ENCODE results near the gene ATP5F1D.

Gene ATP5F1D

DNA sequence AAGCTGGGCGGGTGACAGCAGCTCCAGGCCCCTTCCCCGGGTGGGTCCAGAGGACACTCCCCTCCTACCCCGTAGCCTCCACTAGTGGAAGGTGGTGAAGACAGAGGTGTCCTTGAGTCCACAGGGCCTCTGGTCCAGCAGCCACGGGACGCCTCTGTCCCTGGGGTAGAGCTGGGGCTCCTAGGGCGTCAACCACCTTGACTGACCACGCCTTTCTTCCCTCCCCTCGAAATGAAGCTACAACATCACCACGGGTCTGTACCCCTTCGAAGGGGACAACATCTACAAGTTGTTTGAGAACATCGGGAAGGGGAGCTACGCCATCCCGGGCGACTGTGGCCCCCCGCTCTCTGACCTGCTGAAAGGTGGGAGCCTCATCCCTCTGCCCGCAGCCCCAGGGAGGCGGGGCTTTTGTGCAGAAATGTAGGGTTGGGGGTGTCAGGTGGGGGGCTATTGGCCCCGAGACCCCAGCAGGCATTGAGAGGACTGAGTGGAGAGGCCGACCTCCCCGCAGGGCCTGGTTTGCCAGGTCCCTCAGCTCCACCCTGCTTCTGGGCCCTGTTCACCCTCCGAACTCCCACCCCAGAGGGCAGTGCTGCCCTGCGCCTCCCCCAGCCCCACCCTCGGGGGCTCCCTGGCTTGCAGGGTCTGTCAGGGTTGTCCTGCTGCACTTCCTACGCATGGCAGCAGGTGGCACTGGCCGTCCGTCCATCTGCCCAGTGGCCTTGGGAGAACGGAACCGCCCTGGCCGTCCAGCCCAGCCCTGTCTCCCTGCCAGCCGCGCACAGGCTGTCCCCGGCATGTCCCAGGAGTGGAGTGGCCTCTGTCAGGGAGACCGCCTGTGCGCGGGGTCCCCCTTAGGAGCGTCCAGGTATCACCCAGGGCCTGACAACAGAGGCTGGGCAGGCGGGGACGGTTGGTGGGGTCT, 20.3 kb upstream of the ATP5F1D start:
- no peak for DNase-seq (ENCODE audit: low spot score)

DNA sequence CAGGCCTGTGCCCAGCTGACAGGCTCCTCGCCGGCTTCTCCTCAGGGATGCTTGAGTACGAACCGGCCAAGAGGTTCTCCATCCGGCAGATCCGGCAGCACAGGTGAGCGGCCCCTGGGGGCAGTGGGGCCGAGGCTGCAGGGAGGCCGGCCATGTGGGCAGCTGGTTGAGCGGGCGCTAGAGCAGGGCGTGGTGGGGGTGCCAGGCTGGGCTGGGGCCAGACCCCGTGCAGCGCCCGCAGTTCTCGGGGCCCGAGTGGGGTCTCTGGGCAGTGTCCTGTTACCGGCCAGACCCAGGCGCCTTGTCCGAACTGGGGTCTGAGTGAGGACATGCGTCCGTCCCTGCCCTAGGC, 19.7 kb upstream of the ATP5F1D start:
- DNase-seq (ENCODE audit: low spot score): no peak

DNA sequence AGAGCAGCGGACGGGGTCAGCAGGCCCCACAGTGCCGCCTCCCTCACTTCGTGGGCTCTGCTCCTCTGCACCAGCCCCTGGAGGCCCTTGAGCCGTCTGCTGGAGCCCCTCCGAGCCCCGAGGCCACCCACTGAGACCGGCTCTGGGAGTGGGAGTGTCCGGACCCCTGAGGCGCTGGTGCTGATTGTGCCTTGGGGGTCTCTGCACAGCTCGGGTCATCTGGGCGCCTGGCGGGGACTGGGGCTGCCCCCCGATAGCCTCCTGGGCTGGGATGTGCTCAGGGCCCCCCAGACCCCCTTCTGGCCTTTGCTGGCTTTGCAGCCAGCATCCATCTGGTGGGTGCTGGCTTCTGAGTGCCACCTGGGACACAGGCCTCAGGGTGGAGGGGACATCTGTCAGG, 19.2 kb upstream of the ATP5F1D start:
- DNase-seq (ENCODE audit: low spot score): no peak

DNA sequence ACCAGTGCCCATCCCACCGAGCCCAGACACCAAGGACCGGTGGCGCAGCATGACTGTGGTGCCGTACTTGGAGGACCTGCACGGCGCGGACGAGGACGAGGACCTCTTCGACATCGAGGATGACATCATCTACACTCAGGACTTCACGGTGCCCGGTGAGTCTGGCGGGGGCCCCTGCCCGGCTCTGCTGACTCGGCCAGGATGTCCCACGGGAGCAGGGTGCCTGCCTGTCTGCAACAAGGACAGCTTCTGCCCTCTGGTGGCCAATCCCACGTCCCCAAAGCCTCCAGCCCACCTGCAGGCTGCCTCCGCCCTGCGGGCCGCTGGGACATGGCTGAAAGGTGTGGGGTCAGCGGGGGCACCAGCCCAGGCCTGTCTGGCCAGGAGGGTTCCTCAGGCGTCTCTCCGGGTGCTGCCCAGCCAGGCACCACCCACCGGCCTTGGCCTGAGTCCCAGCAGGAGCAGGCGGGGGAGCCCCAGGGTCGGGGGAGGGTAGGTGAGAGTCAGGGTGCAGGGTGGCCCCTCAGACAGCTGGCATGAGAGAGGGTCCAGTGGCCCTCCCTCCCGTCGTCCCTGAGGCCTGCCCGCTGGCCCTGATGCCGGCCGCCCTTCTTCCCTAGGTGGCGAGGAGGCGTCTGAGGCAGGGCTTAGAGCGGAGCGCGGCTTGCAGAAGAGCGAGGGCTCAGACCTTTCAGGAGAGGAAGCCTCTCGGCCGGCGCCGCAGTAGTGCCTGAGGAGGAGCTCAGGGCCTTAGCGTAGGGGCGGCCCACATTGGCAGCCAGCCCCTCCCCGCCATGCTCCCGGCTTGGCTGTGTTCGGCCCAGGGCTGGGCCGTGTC, 18.3 kb upstream of the ATP5F1D start:
- DNase-seq (ENCODE audit: low spot score): no peak

DNA sequence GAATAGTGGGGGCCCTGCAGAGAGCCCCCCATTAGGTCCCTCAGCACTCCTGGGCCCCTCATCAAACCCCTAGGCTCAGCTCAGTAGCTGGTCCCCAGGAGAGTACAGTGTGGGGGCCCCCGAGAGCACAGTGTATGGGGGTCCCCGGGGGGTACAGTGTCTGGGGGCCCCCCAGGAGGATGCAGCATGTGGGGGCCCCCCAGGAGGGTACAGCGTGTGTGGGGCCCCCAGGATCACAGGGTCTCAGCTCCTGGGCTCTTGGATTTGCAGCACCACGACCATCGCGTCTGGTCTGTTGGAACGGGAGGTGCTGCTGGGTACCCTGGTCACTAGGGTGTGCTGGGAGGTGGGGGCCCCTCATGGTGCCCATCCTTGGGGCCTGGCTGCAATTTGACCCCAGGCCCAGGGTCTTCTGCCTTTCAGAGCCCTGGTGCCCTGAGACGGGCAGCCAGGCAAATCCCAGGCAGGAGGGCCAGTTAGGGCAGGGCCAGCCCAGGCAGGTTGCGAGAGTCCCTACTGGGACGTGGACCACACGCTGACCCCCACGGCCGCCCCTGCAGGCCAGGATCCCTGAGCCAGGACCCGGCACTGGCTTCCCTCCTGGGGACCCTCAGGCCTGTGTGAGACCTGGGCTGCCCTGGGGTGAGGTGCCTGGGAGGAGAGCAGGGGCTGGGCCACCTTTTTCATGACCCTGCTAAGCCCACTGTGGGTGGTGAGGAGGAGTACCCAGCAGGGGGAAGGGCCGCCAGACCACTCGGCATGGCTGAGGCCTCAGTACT, 17.3 kb upstream of the ATP5F1D start:
- DNase-seq (ENCODE audit: low spot score): no peak

DNA sequence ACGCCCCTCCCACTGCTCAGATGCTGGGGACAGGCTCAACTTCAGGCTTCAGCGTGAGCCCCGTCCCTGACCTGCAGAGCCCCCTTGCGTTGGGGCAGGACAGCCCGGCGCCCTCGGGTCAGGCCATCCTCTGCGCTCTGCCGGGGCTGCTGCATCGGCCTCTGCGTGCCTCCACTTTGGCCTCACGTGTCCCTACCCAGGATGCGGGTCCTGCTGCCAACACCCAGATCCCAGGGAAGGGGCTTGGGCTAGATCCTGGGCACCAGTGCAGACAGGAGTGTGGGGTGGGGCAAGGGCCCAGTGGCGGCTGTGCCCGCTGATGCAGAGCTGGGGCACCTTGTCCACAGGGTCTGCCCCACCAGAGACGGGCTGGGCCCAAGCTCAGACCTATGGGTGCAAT, 16.7 kb upstream of the ATP5F1D start:
- no peak for DNase-seq (ENCODE audit: low spot score)

DNA sequence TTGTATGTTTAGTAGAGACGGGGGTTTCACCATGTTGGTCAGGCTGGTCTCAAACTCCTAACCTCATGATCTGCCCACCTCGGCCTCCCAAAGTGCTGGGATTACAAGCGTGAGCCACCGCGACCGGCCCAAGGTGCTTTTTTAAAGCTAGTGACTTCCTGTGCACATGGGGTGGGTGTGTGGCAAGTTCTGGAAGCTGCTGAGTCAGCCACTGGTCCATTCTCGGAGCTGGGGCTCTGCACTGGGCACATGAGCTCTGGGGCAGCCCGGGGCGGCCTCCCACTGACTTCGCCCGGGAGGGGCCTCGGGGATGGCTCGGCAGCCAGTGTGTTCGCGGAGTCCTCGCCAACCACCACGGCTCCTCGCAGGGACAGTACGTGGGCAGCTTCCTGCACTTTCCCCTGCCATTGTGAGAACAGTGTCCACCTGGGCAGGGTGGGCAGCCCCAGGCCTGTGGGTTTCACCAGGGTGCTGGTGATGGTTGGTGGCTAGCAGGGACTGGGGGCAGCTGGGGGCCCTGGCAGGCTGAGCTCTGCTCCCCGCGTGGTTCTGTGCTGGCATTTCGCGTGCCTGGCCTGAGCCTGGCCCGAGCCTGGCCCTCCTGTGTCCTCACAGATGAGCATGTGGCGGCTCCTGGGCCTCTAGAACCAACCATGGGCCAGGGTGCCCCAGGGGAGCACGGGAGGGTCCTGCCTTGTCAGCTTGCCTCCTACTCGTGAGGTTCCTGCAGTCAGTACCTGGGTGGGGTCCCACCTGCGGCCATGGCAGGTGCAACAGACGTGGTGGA, 15.9 kb upstream of the ATP5F1D start:
- DNase-seq (ENCODE audit: low spot score): no peak

DNA sequence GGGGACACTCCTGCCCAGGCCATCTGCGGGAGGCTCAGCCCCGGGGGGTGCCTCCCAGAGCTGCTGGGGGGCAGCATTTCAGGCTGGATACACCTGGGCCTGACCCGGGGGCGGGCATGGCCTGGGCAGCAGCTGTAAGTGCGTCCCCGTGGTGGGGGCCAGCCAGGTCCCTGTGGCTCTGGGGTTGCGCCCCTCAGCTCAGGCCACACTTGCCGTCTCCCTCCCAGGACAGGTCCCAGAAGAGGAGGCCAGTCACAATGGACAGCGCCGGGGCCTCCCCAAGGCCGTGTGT, 15.4 kb upstream of the ATP5F1D start:
- no peak for DNase-seq (ENCODE audit: low spot score)

DNA sequence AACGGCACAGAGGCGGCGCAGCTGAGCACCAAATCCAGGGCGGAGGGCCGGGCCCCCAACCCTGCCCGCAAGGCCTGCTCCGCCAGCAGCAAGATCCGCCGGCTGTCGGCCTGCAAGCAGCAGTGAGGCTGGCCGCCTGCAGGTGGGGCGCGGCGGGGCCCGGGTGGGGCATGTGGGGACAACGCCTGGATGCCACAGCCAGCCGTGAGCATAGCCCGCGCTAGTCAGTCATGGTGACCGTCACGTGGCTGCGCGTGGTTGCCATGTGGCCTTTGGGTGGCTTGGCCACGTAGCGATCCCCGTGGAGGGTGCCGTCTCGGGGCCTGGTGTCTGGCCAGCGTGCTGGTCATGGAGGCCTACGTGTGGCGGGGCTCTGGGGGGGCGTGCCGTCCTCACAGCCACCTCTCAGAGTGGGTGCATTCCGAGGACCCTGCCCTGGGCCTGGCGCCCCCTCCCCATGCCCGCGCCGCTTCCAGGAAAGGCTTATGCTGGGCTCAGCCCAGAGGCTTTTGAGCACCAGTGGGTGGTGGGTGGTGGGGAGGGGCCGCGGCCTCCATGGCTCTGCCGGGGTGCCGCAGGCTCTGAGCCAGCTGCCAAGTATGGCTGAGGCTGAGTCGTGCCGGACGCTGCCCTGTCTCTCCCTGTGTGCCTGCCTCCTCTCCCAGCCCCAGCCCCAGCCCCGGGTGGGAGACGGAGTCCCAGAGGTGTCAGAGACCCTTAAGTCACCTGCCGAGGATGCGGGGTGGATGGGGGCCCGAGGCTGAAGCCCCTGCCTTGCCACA, 14.8 kb upstream of the ATP5F1D start:
- no peak for DNase-seq (ENCODE audit: low spot score)

DNA sequence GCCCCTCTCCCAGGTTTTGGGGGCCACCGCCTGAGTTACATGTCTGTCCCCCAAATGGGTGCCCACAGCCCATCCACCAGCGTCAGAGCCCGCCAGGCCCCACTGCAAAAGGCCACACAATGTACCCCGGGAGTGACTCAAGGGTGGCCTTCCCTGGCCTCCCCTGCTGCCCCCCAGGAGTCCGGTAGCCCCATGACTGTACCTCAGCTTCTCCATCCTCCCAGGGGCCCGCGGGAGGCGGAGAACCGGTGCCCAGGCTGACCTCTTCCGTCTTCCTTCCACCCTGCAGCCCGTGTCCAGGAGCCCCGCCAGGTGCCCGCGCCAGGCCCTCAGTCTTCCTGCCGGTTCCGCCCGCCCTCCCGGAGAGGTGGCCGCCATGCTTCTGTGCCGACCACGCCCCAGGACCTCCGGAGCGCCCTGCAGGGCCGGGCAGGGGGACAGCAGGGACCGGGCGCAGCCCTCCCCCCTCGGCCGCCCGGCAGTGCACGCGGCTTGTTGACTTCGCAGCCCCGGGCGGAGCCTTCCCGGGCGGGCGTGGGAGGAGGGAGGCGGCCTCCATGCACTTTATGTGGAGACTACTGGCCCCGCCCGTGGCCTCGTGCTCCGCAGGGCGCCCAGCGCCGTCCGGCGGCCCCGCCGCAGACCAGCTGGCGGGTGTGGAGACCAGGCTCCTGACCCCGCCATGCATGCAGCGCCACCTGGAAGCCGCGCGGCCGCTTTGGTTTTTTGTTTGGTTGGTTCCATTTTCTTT, 14.1 kb upstream of the ATP5F1D start:
- DNase-seq (ENCODE audit: low spot score): no peak

DNA sequence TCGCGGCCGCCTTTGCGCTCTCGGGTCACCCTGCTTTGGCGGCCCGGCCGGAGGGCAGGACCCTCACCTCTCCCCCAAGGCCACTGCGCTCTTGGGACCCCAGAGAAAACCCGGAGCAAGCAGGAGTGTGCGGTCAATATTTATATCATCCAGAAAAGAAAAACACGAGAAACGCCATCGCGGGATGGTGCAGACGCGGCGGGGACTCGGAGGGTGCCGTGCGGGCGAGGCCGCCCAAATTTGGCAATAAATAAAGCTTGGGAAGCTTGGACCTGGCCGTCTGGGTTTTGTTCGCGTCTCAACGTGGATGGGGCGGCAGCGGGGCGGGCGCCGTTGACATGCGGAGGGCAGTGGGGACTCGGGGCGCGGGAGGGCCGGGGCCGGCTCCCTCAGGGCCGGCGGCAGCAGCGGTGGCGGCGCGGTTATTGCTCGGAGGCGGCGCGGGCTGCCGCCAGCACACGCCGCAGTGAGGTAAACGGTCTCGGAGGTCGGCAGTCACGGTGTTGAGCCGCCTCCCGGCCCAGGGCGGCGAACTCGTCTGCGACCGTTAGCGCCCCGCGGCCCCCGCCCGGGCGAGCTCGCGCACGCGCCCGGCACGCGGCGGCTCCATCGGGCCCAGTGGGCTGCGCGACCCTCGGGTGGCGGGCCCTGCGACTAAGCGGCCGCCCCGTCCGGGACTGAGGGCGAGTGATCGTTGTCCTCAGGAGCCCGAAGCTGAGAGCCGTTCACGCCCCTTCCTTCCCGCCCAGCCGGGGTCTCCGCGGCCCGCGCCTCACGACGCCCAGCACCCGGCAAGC, 13.2 kb upstream of the ATP5F1D start:
- no peak for DNase-seq (ENCODE audit: low spot score)

DNA sequence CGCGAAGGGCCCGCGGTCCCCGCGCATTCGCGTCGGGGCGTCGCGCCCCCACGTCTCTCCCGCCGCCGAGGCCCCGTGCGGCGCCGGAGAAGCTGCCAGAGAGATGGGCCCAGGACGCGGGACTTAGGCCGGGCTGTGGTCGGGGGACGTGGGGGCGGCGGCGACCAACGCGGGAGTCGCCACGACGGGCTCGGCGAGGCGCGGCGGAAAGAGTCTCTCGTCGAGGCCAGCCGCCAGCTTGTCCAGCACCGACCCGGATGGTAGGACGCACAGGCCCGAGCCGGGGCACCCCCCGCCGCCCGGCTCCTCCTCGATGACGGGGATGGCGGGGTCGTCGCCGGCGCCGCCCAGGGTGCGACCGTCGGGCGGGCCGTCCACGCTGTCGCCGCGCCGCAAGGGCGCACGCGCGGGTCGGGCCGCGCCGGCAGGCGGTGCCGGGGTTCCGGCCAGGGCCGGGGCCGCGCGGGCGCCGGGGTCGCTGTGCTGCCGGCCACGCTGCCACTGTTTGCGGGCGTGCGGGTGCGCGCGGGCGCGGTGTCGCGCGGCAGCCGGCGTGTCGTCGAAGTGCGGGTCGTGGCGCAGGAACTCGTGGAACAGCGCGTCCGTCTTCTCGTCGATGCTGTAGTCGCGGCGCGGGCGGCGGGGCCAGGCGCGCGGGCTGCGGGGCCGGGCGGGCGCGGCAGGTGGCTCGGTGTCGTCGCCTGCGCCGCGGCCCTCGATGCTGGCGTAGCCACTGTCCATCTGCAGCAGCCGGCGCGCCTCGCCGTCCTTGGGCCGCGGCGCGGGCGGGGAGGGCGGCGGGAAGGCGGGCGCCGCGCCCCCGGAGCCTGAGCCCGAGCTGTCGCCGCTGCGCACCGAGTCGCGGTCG, 12.3 kb upstream of the ATP5F1D start:
- DNase-seq (ENCODE audit: low spot score): no peak

DNA sequence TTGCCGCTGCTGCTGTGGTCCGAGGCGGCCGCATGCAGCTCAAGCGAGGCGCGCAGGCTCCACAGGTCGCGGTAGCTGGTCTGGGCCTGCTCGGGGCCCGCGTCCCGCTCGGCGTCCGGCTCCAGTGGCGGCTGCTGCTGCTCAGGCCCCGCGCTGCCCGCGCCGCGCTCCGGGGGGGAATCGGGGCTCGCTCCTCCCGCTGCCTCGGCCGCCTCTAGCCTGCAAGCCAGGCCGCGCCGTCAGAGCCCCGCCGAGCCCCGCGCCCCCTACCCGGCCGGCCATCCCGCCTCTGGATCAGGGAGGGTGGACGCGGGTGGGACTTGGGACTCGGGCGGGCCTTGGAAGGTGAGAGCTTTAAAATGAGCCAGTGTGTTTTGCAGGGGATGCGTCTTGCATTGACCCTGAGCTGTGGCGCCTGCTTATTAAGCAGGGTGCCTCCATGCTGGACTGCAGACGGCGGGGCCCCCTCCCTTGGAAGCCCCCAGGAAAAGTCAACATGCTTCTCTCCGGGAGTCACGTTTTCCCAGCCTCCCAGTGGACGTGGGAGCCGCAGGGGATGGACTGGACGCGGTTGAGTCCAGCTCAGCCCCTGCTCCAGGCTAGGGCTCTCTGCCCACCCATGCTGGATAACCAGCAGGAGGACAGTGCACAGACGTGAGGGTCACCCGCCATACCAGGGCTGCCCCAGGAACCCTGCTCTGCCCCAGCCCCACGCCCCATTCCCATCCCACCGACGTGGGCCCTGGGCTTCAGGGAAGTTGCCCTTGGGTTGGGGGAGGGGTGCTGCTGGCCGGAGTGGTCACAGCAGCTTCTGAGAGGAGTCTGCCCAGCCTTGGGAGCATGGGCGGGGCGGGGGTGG, 11.4 kb upstream of the ATP5F1D start:
- no peak for DNase-seq (ENCODE audit: low spot score)

DNA sequence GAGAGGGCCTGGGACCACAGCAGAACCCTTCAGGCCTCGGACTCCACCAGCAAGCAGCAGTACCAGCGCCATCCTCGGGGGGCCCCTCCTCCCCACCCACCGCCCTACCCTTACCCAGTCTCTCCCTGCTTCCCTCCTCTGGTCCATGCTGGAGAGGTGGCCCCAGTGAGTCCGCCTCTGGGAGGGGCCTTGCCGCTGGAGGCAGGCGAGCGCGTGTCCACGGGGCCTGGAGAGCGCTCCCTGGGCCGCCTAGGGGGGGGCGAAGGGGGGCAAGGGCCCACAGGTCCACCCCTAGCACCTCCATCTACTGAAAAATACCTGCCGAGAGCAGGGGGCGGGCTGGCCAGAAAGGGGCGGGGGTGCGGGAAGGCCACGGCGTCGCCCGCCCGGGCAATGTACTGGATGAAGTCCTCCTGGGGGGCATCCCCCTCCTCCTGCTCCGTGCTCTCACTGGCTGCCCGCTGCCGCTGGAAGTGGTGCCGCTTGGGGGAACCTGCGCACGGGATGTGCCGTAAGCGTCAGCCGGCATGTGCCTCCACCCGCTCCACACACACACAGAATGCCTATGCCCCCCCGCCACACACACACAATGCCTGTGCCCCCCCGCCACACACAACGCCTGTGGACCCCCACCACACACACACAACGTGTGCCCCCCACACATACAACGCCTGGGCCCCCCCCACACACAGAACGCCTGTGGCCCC, 10.6 kb upstream of the ATP5F1D start:
- DNase-seq (ENCODE audit: low spot score): no peak

DNA sequence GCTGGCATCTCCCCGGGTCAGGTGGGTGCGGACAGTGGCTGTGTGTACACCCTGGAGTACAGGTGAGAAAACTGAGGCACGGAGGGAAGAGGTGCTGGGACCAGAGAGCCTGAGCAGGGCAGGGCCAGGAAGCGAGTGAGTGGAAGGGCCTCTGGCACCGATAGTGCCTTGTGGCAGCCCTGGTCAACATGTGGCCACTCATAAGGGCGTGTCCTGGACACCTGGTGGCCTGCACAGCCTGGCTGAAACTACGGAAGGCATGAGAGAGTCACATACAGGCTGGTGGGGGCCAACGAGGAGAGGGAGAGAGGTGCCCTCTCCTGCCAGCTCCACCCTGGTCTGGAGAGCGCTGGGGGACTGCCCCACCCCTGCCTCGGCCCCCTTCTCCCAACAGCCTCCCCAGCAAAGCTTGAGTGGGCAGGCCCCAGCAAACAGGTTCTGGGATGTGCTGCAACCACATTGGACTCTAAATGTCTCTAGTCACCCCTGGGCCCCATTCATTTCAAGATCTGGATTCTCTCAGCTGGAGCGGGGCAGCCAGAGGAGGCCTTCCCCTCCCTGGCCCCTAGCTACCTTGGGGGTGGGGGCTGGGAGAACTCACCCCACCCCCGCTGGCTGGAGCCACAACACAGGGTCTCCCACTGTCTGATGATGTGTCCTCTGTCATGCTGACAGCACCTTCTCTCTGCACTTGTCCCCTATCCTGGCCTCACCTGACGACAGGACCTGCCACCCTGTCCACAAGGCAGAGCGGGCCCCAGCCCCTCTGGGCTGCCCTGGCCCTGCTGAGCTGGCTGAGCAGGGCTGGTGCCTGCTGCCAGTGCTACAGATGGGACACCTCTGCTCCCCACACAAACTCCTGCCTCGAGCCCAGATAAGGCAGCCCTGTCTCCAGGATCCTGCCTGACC, 9.6 kb upstream of the ATP5F1D start:
- DNase-seq (ENCODE audit: low spot score): no peak

DNA sequence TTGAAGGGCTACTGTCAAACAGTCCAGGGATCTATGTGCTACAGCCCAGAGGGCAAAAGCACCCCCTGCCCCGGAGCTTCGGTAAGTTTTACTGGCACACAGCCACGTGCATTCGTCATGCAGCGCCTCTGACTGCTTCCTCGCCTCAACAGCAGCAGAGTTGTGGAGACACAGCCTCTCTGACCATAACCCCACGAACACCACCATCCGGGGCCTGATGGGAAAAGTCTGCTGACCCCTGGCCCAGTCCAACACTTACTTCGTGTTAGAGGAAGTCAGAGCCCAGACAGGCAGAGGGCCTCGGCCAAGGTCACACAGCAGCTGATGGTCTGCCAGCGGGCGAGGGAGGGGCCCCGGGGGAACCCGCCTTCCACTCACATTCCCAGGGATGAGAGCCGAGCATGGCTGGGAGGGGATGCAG, 8.9 kb upstream of the ATP5F1D start:
- no peak for DNase-seq (ENCODE audit: low spot score)
